HG03520 (cell line): ENCODE data around the gene PABPN1L.

Experiments used
- ATAC-seq: cut with Tn5 transposase; IDR thresholded peaks from one replicate; pipeline ENCODE4 v1.9.1; 2021; ENCODE audit warnings: mild to moderate bottlenecking, moderate library complexity; ENCODE audit not compliant: unreplicated experiment

PABPN1L gene

DNA sequence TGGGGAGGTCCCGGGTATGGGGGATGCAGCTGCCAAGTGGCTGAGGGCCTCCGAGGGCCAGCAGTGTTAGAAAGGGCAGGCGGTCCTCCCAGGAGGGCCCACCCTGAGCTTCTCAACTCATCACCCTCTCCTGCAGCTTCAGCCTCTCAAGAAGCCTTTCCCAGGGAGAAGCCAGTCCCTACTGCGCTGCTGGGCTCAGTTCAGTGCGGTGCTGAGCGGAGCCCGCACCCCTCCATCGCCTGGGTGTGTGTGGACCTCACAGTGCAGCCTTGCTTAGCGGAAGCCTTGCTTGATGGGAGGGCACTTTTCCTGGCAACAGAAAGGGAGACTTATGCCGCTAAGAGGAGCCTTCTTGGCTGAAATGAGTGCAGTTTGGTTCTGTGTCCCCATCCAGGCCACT is 51.2 kb downstream of the PABPN1L start:
- ATAC-seq: no peak

DNA sequence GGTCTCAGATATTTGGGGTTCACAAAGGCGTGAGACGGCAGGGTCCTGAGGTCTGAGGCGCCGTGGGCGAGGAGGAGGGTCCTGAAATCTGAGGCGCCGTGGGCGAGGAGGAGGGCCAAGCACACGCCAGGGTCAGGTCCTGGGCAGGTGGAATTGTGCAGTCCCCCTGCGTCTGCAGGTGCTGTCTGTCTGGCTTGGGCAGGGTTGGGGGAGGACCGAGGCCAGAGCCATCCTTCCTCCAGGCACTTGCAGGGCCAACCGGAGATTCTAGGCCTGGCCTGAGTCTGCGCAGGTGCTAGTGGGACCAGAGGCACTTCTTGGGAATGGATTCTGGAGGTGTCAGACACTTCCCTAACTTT is 52.3 kb downstream of the PABPN1L start:
- ATAC-seq: no peak
